Kidney capillary endothelial cell (primary cell): Measurements from ENCODE around the gene MSH2.
"Not testable (repeated sequence)": the region's sequence is repeated elsewhere in the genome, so short reads cannot be mapped to it uniquely, and the experiment has no call there.

ENCODE experiments used
- DNase-seq: peaks from one replicate; pipeline ENCODE4 v3.0.0-alpha.2; 2018; ENCODE audit warnings: low spot score

MSH2 gene

DNA sequence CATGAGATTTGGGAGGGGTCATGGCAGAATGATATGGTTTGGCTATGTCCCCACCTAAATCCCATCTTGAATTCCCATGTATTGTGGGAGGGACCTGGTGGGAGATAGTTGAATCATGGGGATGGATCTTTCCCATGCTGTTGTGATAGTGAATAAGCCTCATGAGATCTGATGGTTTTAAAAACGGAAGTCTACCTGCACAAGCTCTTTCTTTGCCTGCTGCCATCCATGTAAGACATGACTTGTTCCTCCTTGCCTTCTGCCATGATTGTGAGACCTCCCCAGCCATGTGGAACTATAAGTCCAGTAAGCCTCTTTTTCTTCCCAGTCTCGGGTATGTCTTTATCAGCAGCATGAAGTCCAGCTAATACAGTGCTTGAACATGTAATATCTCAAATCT, 5.0 kb downstream of the MSH2 start:
- not testable (repeated sequence) for DNase-seq

DNA sequence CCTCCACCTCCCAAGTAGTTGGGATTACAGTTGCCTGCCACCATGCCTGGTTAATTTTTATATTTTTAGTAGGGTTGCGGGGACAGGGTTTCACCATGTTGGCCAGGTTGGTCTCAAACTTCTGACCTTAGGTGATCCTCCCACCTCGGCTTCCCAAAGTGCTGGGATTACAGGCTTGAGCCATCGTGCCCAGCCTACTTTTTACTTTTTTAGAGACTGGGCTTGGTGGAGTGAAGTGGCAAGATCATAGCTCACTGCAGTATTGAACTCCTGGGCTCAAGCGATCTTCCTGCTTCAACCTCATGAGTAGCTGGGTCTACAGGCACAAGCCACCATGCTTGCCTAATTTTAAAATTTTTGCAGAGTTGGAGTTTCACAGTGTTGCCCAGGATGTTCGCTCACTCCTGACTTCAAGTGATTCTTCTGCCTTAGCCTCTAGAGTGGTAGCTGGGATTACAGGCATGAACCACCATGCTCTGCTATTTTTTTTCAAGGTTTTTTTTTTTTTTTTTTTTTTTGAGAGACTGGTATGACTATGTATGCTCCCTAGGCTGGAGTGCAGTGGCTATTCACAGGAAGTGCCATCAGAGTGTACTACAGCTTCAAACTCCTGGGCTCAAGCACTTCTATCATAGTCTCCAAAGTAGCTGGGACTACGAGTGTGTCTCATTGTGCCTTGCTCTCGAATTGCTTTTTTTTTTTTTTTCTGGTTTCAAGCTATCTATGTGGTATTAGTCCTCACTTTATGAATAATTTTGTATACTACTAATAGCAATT, 11.9 kb downstream of the MSH2 start:
- DNase-seq: no peak

DNA sequence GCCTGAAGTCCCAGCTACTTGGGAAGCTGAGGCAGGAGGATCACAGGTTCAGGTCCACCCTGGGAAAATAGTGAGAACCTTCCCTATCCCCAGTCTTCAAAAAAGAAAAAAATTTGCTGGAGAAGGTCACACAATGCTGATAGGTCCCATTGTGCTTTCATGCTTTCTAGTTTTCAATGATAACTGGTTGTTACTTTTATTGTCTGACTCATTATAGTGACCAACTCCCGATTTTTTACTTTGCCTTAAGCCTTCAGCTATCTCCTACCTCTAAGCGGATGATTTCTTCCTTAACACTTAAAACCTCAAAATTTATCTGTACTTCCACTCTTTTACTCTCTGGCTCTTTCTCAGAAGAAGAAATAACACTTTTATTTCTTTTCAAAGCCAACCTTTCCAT, 17.3 kb downstream of the MSH2 start:
- DNase-seq: no peak

DNA sequence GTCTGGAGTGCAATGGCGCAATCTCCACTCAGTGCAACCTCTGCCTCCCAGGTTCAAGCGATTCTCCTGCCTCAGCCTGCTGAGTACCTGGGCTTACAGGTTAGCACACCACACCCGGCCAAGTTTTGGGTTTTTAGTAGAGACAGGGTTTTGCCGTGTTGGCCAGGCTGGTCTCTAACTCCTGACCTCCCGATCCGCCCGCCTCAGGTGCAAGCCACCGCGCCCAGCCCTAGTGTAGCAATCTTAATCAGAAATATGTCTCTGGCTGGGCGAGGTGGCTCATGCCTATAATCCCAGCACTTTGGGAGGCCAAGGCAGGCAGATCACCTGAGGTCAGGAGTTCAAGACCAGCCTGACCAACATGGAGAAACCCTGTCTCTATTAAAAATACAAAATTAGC, 17.7 kb downstream of the MSH2 start:
- DNase-seq: not testable (repeated sequence)

DNA sequence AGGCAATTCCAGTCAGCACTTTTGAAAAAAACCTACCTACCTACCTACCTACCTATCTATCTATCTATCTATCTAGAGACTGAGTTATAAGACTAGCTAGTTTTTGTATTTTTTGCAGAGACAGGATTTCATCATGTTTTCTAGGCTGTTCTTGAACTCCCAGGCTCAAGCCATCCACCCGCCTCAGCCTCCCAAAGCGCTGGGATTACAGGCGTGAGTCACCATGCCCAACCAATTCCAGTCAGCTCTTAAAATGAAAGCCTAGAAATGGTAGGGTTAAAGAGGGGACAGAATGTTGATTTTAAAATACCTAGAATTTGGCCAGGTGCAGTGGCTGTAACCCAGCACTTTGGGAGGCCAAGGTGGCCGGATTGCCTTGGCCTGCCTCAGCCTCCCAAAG, 19.1 kb downstream of the MSH2 start:
- DNase-seq: no peak

DNA sequence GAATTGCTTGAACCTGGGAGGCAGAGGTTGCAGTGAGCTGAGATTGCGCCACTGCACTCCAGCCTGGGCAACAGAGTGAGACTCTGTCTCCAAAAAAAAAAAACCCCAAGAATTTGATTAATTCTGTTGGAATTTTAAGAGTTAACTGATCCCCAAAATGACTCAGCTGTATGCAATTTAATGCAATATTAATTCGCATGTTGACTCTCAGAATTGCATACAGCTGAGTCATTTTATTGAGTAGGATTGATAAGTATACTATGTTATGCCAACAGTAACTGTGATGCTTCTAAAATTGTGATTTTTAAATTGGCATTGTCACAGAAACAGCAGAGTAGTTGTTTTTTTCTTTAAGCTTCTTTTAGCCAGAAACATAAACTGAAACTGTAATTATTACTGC, 19.6 kb downstream of the MSH2 start:
- no peak for DNase-seq

DNA sequence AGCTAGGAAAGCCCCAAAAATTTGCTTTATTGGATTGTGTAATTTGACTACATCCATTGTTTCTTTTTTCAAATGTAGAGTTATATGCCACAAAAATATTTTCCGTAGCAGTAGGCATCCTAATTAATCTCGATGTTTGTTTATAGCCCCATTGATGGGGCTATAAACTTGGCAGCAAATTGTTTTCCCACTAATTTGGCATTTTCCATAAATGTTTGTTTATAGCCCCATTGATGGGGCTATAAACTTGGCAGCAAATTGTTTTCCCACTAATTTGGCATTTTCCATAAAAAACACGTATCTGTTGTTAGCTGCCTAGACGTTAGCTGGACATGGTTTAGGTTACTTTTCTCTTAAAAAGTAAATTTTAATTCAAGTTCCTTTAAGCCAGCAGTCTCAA, 23.8 kb downstream of the MSH2 start:
- no peak for DNase-seq

DNA sequence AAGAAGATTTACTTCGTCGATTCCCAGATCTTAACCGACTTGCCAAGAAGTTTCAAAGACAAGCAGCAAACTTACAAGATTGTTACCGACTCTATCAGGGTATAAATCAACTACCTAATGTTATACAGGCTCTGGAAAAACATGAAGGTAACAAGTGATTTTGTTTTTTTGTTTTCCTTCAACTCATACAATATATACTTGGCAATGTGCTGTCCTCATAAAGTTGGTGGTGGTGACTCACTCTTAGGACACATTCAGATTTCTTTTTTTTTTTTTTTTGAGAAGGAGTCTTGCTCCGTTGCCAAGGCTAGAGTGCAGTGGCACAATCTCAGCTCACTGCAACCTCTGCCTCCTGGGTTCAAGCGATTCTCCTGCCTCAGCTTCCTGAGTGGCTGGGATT, 26.8 kb downstream of the MSH2 start:
- no peak for DNase-seq

DNA sequence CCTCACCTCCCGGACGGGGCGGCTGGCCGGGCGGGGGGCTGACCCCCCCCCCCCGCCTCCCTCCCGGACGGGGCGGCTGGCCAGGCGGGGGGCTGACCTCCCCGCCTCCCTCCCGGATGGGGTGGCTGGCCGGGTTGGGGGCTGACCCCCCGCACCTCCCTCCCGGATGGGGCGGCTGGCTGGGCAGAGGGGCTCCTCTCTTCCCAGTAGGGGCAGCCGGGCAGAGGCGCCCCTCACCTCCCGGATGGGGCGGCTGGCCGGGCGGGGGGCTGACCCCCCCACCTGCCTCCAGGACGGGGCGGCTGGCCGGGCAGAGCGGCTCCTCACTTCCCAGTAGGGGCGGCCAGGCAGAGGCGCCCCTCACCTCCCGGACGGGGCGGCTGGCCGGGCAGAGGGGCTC, 30.1 kb downstream of the MSH2 start:
- not testable (repeated sequence) for DNase-seq

DNA sequence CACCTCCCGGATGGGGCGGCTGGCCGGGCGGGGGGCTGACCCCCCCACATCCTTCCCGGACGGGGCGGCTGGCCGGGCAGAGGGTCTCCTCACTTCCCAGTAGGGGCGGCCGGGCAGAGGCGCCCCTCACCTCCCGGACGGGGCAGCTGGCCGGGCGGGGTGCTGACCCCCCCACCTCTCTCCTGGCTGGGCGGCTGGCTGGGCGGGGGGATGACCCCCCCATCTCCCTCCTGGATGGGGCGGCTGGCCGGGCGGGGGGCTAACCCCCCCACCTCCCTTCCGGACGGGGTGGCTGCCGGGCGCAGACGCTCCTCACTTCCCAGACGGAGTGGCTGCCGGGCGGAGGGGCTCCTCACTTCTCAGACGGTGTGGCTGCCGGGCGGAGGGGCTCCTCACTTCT, 30.5 kb downstream of the MSH2 start:
- DNase-seq: not testable (repeated sequence)

DNA sequence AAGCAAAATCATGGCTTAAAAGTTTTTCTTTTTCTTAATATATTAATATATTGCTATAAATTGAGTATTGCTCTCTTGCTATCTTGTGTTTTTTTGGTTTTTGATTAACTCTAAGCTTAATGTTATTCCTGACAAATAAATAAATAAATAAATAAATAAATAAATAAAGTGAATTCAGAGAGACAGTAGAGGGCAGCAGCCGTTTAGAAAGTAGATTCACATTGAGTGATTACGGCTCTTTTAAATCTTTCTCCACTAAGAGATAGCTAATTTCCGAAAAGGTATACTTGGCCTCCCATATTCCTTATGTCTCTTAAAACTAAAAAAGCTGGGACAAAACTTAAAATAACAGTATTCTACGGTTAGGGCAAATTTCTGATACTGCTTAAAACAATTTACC, 34.3 kb downstream of the MSH2 start:
- peak; percentile 50 for DNase-seq

DNA sequence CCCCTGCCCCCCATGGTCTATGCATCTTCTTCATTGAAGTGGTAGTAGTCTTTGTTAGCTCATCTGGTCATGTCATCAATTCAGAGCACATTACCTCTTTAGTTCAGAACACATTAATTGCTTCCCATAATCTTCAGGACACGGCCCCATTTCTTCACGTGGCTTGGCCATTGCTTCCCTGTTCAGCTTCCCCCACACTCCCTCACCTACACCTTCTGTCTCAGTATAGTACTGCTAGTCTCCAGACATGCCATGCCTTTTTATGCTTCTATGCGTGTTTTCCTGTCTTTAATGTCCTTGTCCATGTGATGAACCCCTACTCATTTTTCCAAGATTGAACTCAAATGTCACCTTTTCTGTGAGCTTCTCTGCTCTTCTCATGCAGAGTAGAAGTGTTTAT, 35.1 kb downstream of the MSH2 start:
- no peak for DNase-seq

DNA sequence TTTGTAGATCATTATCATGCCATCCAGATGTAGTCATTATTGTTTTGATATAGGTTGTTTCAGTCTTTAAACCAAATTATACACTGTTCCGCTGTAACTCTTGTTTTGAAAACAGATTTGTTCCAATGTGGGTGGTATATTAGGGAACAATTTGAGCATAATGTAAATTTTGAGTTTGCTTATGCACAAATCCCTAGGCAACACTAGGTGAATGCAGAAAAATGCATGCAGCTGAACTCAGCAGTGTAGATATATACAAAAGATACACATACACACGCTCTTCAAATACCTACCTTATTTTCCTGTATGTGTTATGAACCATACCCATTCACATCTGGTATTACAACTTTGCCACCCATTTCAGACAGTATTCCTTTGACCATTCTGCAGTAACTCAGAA, 35.8 kb downstream of the MSH2 start:
- no peak for DNase-seq

DNA sequence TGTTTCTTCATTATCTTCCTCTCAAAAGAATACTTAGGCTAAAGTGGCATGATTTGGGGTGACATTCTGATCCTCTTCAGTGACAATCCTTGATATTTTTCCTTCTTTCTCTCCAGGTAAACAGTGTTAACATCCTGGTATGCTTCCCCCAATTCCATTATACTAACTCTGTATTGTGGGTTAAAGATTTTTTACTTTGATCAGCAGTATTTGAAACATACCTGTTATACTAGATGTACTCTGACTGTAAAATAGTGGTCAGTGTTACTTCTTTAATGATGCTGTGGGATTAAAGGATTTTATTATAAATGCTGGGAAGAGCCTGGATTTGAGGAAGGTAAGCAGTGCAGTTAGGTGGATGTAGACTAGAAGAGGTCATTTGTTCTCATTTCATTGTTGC, 48.8 kb downstream of the MSH2 start:
- DNase-seq: no peak

DNA sequence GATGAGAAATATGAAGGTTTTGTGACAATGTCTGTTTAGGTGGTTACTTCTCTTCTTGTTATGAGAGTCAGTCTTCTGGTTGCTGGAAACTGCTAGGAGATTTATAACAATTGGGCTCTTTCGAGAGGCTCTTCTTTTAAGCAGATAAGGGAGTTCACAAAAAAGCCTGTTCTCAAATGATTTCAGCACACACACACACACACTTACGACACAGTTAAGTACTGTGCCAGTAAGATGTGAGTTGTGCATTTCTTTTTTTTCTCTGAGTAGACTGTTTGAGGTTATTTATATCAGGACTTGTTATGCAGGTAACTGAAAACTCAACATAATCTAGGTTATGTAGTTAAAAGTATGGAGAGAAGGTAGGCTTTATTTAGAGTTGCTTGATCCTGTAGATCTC, 49.8 kb downstream of the MSH2 start:
- no peak for DNase-seq

DNA sequence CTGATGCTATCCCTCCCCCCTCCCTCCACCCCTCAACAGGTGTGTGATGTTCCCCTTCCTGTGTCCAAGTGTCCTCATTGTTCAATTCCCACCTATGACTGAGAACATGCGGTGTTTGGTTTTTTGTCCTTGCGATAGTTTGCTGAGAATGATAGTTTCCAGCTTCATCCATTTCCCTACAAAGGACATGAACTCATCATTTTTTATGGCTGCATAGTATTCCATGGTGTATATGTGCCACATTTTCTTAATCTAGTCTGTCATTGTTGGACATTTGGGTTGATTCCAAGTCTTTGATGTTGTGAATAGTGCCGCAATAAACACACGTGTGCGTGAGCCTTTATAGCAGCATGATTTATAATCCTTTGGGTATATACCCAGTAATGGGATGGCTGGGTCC, 51.9 kb downstream of the MSH2 start:
- DNase-seq: not testable (repeated sequence)

DNA sequence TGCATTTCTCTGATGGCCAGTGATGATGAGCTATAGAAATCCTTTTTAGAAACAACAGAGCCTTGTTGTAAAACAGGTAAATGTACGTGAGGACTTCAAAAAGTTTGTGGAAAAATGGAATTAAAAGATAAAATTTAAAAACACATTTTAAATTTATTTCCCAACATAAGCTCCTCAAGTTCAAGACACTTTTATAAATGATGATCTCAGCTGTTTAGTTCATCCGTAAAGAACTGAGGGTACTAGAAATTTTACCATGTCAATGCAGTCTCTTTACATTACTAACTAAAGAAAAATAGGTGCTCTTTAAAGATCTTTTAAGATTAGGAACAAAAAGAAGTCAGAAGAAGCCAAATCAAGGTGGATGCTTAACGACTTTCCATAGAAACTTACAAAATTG, 52.5 kb downstream of the MSH2 start:
- no peak for DNase-seq

DNA sequence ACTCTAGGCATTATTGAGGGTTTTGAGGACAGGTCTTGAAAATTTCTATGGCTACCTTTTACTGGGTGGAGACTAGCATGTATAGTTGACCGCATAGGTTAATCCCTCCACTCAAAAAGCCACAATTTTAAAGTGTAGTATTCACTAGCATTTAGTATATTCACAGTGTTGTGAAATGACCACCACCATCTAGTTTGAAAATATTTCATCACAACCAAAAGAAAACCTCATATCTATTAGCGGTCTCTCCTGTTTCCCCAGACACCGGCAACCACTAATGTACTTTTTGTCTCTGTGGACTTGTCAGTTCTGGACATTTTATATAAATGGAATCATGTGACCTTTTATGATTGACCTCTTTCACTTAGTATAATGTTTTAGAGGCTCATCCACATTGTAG, 53.9 kb downstream of the MSH2 start:
- no peak for DNase-seq

DNA sequence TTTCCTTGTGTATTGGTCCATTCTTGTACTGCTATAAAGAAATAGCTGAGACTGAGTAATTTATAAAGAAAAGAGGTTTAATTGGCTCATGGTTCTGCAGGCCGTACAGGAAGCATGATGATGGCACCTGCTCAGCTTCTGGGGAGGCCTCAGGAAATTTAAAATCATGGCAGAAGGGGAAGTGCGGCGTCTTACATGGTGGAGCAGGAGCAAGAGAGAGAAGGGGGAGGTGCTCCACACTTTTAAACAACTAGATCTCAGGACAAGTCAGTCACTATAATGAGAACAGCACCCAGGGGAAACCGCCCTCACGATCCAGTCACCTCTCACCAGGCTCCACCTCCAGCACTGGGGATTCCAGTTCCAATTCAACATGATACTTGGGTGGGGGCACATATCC, 54.3 kb downstream of the MSH2 start:
- DNase-seq: no peak

DNA sequence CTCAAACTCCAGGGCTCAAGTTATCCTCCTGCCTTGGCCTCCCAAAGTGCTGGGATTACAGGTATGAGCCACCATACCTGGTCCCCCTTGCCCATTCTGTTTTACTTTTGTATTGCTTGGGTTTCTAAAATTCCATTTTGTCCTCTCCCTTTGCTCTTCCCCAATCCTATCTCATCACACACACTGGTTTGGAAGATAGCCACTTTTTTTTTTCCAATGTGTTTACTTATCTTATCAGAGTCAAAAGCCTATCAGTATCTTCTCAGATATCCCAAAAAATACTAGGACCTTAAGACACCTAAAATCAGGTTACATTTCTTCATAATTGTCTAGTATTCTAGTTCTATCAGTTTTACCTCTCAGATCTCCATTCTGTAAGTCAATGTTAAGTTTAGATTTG, 56.1 kb downstream of the MSH2 start:
- no peak for DNase-seq

DNA sequence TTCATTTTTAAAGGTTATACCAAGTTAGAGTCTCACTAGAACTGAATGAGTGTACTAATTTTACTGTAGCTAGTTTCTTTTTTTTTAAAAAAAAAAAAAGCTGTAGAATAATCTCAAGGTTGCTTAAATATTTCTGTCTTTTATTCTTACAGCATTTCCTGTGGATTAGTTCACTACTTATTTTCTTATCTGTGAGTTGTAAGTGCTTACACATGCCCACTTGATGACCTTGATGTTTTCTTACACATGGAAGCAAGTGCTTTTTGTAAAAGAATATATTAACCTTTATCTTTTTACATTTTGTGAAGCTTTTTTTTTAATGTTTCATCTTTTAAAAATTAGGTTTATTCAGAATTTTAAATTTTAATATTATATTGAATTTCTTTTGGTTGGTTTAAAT, 57.8 kb downstream of the MSH2 start:
- DNase-seq: no peak

DNA sequence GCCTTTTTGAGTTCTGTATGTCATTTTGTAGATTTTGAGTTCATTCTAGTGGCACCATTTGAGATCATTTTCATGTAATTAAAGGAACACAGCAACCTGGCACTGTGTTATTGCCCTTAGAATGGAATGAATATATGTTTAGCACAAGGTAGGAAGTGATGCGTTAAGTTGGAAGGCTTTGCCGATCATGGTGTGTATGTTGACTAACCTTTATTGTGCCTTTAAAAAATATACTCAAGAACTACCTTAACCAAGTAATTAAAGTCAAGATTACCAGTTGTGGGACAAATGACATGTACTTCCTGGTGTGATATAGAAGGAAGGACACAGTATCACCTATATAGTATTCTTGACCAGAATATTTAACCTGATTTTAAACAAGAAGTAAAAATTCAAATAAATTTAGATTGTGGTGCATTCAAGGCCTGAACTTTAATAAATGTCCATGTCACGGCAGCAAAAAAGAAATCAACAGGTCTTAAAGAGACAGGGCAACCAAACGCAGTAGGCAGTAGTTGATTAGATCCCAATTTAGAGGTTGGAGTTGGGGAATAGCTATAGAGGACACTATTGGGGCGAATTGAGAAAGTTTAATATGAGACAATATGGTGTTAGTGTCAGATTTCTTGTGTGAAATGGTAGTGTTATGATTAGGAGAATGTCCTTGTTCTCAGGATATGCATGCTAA, 68.6 kb downstream of the MSH2 start:
- DNase-seq: no peak

DNA sequence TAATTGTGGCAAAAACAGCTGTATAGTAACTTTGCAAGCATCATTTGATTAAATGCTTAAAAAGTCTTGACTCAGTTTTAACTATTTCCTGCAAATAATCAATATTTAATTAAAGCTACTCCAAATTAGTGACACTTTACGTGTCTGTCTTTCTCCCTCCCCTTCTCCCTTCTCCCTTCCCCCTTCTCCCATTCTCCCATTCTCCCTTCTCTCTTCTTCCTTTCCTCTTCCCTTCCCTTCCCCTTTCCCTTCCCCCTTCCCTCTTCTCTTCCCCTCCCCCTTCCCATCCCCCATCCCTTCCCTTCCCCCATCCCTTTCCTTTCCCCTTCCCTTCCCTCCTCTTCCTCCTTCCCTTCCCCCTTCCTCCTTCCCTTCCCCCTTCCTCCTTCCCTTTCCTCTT, 76.9 kb downstream of the MSH2 start:
- no peak for DNase-seq

DNA sequence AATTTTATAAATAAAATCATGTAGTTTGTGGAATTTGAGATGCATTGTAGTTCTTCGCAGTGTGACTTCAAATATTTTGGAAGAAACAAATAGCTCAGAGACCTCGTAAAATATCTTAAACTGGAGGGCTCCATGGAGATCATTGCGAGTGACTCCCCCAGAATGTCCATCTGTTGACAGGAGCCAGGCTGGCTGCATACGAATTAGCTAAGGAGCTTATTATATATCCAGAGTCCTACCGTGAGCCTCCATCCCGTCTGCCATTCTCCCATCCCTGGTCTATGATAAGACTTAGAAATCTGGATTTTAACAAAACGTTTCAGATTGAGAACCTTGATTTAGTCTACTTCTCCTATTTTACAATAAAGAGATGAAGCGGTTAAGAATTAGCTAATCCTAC, 80.2 kb downstream of the MSH2 start:
- no peak for DNase-seq
